Right hindlimb (tissue), 1 donor: ENCODE results near the gene WDR83.

Experiments used
- DNase-seq: peaks from one replicate; pipeline ENCODE4 v3.0.0-alpha.2; 2018

Gene WDR83

DNA sequence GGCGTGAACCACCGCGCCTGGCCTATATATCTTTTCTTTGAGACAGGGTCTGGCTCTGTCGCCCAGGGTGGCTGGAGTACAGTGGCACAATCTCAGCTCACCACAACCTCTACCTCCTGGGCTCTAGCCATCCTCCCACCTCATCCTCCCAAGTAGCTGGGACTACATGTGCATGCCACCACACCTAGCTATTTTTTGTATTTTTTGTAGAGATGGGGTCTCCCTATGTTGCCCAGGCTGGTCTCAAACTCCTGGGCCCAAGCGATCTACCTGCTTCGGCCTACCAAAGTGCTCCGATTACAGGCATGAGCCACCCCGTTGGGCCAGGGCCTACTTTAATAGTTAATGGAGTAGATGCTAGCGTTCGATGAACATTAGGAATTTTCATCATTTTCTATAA is 53.7 kb downstream of the WDR83 start:
- DNase-seq: no peak

DNA sequence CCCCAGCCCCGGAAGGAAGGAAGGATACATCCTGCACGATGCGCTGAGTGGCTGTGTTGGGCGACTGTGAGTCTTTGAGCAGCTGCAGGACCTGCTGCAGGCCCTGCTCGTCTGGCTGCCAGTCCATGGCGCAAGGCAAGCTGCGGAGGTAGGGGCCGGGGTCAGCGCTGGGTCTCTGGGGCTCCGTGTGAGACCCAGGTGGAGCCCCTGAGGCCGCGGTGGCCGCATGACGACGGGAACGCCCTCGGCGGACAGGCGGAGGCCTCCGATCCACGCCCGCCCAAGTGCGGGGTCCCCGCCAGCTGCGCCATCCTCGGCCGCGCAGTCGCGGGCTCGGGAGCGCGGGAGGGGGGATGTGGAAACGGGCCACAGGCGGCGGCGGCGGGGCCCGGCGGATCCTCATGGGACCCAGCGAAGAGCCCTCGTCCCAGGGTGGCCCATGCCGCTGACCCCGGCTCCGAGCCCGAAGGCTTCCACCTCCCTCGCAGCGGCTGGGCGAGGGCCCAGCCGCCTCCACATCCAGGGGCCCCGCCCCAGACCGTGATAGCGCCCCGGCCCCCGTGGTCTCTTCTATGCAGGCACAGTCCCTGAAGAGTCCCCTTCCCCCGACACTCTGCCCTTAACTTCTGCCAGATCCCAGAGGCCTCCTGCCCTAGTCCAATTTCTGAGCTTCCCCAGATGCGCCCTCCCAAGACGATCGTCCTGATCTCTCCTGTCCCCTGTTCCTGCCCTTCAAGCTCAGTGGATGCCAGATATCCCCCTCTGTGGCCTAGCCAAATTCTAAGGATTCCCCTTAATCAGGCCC is 54.4 kb downstream of the WDR83 start:
- DNase-seq: no peak

DNA sequence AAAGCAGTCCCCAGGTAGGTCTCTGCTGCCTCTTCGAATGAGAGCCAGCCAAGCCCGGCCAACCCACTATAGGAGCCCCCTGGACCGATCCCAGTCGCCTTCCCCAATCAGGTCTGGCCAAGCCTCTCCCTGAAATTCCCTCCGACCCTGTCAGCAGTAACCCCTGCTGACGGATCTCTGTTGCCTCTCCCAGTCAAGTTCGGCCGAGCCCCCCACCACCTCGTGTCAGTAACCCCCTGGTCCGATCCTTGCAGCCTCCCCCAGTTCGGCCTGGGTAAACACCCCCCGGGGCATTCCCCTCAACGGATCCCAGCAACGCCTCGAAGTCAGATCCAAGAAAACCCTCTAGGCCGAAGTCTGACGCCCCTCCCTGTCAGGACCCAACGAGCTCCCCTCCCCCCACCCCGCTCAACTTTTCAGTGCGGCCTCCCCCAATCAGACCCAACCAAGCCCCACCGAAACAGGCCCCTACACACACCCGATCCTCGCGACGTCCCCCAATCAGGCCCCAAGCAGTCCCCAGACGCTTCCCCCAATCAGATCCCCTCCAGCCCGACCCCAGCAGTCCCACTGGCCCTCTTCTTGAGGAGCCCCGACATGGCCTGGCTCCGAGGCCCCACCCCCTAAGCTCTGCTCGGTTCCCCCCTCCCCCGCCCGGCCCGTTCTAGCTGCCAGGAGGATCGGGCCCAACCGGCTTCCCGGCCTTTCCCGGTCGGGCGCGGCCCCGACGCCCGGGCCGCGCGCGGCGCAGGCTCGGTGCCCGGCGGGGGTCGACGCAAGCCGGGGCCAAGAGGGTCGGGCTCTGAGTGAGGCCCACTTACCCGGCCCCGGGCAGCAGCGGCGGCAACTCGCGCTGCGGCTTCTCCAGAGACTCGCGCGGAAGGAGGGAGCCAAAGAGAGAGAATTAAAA is 55.3 kb downstream of the WDR83 start:
- peak; percentile 87 for DNase-seq

DNA sequence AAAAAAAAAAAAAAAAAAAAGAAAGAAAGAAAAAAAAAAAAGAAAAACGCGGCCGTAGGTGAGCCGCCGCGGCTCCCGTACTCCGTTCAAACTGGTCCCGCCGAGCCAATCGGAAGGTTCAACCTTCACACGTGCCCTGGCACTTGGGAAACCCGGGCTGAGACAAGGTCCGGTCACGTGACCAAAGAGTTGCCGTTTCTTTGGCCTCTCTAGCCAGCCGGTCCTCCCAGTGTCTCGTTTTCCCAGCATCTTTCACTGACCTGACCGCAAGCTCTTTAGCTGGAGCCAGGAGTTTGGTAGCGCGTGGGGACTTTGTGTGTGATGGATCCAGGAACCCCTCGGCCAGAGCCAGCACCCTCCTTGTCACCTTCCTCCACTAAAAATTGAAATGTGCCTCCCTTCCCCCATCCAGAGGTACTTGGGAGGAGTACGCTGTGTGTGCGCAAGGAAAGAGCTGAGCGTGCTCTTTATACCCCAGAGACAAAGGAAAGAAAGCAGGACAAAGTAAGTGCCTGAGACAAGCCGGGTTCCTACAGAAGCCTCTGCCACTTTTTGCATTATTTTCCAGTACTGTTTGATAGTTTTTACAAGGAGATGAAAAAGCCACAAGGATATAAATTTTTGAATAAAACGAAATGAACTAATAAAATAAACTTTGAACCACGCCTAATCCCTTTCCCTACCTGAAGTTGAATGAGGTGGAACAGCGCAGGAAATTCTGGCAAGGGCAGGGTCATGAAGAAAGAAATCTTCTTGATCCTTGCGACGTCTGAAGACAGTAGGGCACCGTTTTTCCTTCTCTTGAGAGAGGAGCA is 56.2 kb downstream of the WDR83 start:
- DNase-seq: peak; percentile 97

DNA sequence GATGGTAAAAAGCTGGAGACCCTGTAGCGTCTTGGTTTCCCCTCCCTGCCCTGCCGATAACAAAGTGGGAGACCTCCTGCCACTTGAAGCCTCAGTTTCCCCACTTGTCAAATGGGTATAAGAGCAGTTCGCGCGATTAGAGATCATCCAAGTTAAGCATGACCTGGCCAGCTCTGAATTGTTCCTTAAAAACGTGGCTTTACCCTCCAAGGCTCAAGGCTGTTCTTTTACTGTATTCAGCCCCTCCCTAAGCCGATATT is 56.7 kb downstream of the WDR83 start:
- DNase-seq: no peak

DNA sequence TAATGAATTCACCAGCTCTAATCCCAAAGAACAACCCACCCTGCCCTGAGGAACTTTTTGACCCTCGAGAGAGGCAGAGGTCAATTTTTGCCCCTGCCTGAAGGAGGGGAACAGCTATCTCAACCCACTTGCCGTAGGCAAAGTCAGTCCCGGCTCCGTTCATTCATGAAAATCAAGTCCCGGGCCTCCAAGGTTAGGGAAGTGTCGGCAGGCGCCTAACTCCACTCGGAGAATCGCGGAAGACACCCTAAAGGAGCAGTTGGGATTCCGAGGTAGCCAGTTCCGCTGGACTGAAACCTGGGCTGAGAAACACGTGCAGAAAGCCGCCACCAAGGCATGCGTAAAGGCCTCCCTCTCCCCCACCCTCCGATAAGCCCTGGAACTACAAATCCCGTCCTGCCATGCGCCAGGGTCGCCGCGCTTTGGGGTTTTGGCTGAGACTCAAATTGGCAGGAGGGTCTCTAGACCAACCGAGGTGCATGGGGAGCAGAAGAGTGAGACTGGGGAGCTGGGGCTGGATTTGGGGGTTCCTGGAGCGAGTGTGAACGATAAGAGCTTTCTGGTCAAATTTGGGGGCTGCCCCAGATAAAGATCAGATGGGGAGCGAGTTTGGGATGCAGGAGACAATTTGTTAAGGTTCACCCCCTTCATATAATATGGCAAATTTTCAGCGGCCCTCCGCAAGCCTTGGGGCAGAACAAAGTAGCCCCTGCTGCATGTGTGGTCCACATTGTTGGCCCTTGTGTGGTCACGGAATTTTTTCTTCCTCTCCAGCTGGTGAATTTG is 57.2 kb downstream of the WDR83 start, which contains the start of gene TNPO2:
TSS of gene TNPO2 (minus strand) at position 292 of the 786 bp plus-strand sequence. CDS start 2,955 bp downstream, outside the sequence.
- DNase-seq: peak; percentile 82
